CD4-positive, CD25-positive, alpha-beta regulatory T cell (primary cell): Measurements from ENCODE around the gene DNAJC5G. TPM values are rescaled to one million over a fixed set of nuclear protein-coding genes. Genes with fewer than 3 reads are reported as not detected.

Experiments used
- ATAC-seq, 2 donors: fragments of 150-1000 bp; cut with Tn5 transposase; one replicate each; pipeline ENCODE4 v1.10.0; 2021; ENCODE audit warnings: low read depth in 2 of 2, moderate number of reproducible peaks in 2 of 2, moderate library complexity in 1 of 2
- DNase-seq, 3 donors: peaks; one replicate each; pipeline versions ENCODE4 v3.0.0 to v3.0.0-alpha.2; 2012 to 2022; ENCODE audit warnings: mixed read lengths in 1 of 3
- H3K27ac ChIP-seq: one replicate; pipeline ENCODE4 v1.7.0; 2013; ENCODE audit warnings: mild to moderate bottlenecking, low read length; ENCODE audit not compliant: insufficient read depth, poor library complexity, severe bottlenecking
- H3K27me3 ChIP-seq: one replicate; pipeline ENCODE4 v1.7.0; 2013; ENCODE audit warnings: low read length; ENCODE audit not compliant: control insufficient read depth, insufficient read depth
- H3K36me3 ChIP-seq: one replicate; pipeline ENCODE4 v1.7.0; 2013; ENCODE audit warnings: mild to moderate bottlenecking, low read length, moderate library complexity; ENCODE audit not compliant: control insufficient read depth, insufficient read depth
- H3K4me1 ChIP-seq: 2 replicates; pipeline ENCODE4 v1.7.0; 2013; ENCODE audit warnings: mild to moderate bottlenecking, low read length; ENCODE audit not compliant: insufficient read depth, control insufficient read depth, poor library complexity, severe bottlenecking
- H3K4me3 ChIP-seq: one replicate; pipeline ENCODE4 v1.7.0; 2013; ENCODE audit warnings: low read depth, mild to moderate bottlenecking, low read length, moderate library complexity
- H3K9me3 ChIP-seq, 2 experiments: 1 replicate in 1 of 2; 2 replicates in 1 of 2; pipeline ENCODE4 v1.7.0; 2013; ENCODE audit warnings: low read length in 2 of 2, mild to moderate bottlenecking in 1 of 2, moderate library complexity in 1 of 2; ENCODE audit not compliant: control insufficient read depth in 2 of 2
- H3K27ac Mint-ChIP-seq, 3 donors: one replicate each; pipeline ENCODE4 v1.8.0; 2020 to 2022; ENCODE audit warnings: mild to moderate bottlenecking in 3 of 3, mixed read lengths in 3 of 3, moderate library complexity in 2 of 3
- H3K27me3 Mint-ChIP-seq: one replicate; pipeline ENCODE4 v1.8.0; 2022; ENCODE audit warnings: mild to moderate bottlenecking, mixed read lengths
- H3K36me3 Mint-ChIP-seq: one replicate; pipeline ENCODE4 v1.8.0; 2020; ENCODE audit warnings: mixed read lengths
- H3K4me1 Mint-ChIP-seq, 4 donors: one replicate each; pipeline ENCODE4 v1.8.0; 2020 to 2022; ENCODE audit warnings: mixed read lengths in 4 of 4, mild to moderate bottlenecking in 1 of 4
- H3K4me3 Mint-ChIP-seq, 4 donors: one replicate each; pipeline ENCODE4 v1.8.0; 2020 to 2022; ENCODE audit warnings: mild to moderate bottlenecking in 4 of 4, mixed read lengths in 4 of 4, moderate library complexity in 3 of 4
- H3K9me3 Mint-ChIP-seq, 7 donors: one replicate each; pipeline ENCODE4 v1.8.0; 2020 to 2022; ENCODE audit warnings: mixed read lengths in 7 of 7, mild to moderate bottlenecking in 3 of 7, moderate library complexity in 2 of 7
- polyA plus RNA-seq, 4 donors: library from polyadenylated mRNA; unstranded; fragments of 300-500 nt; fragmentation: Illumina TruSeq; gene quantifications; one replicate each; pipeline ENCODE4 v1.2.3, GENCODE V29; 2021
- total RNA-seq: library from RNA; stranded (reverse); gene quantifications from one replicate; pipeline ENCODE4 v1.2.3, GENCODE V29; 2022

Gene DNAJC5G
- total RNA-seq (not detected), polyA plus RNA-seq (not detected)

DNA sequence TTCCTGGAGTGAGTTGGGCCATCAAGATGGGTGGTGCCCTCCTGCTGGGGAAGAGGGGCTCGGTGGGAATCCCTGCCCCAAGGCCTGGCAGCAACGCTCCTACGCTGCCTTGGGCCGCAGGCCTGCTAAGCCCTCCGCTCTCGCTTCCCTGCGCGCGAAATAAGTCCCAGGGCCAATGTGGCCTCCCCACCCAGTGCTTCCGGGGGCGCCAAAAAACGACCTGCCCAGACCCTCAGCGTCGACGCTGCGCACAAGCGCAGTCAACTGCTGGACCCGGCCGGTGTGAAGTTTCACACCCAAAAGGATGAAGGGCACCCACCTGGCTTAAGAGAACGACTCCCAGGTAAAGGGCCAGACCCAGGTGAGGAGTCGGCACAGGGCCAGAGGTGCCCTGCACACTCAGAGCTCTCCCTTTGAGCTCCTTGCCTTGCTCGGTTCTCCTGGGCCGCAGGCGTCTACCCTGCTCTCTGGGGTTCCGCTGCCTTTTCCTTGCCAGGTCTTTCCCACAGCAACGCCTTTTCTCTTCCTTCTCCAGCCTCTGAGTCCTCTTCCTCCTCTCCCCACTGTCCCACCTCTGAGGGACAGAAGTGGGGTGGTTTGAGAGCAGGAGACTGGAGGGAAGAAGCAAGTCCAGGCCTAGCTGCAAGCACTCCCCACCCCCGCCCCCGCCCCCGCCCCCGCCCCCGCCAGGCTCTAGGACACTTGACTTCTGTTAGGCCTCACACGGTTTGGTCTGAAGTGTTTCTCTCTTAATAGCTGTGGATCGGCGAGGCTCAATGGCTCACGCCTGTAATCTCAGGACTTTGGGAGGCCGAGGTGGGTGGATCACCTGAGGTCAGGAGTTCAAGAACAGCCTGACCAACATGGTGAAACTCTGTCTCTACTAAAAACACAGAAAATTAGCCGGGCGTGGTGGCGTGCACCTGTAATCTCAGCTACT lies at the start of gene DNAJC5G:
TSS of gene DNAJC5G (plus strand) at position 223 of the 940 bp plus-strand sequence. CDS start 1,296 bp downstream, outside the sequence.
- Histone ChIP-seq H3K36me3 (no peaks in the 10 kb centered on the region), H3K27ac (no peak within 1 kb of the TSS), H3K9me3 (no peaks in the 10 kb centered on the region), H3K4me1 (no peaks in the 10 kb centered on the region), H3K27me3 (peaks cover 2% of the 10 kb centered on the region), H3K4me3 (no peak within 1 kb of the TSS)
- H3K27ac Mint-ChIP-seq: no peak within 1 kb of the TSS
- H3K27me3 Mint-ChIP-seq: peaks cover 38% of the 10 kb centered on the region
- DNase-seq: no peak
- peaks cover 2 to 5% (median 4%) of the 10 kb centered on the region in 4 donors for H3K4me1 Mint-ChIP-seq
- H3K4me3 Mint-ChIP-seq: no peak within 1 kb of the TSS
- ATAC-seq: no peak
- H3K9me3 Mint-ChIP-seq: no peaks in the 10 kb centered on the region
- no peaks in the 10 kb centered on the region for H3K36me3 Mint-ChIP-seq

- ATAC-seq (no peak), DNase-seq (no peak)
- Histone ChIP-seq H3K27me3 (no peaks in the 10 kb centered on the region), H3K27ac (no peak overlapping the region), H3K9me3 (no peaks in the 10 kb centered on the region), H3K4me3 (no peak overlapping the region), H3K4me1 (no peaks in the 10 kb centered on the region), H3K36me3 (peaks cover 66% of the 10 kb centered on the region)
- H3K4me3 Mint-ChIP-seq: no peak overlapping the region
- H3K36me3 Mint-ChIP-seq: peaks cover 53% of the 10 kb centered on the region
- no peak overlapping the region for H3K27ac Mint-ChIP-seq
- peaks cover 0 to 5% (median 2%) of the 10 kb centered on the region in 4 donors for H3K4me1 Mint-ChIP-seq
- no peaks in the 10 kb centered on the region for H3K9me3 Mint-ChIP-seq
- no peaks in the 10 kb centered on the region for H3K27me3 Mint-ChIP-seq
Observed at GRCh38 chr2:27225526-27225925, 49.7 kb upstream of the DNAJC5G start.

DNA sequence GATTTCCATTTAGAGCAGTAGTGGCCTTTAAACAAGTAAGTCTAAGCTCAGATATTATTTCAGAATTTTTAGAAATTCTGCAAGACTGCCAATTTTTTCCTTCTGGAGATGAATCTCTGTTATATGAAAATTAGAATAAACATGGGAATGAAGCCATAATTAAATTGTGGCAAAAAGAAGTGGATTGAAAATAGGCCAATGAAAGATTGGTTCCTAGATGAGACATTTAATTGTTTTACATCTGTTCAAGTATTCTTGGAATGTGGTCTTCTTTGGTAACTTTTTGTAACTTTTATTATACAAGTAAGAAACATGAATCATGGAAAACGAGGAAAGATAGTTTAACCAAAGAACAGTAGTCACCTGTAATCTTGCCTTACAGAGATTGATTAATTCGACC lies 47.7 kb upstream of the DNAJC5G start:
- H3K4me1 ChIP-seq: no peaks in the 10 kb centered on the region
- Mint-ChIP-seq H3K9me3 (no peaks in the 10 kb centered on the region), H3K4me1 (peaks cover 0 to 2% (median 0%) of the 10 kb centered on the region in 4 donors), H3K27me3 (no peaks in the 10 kb centered on the region), H3K36me3 (peaks cover 53% of the 10 kb centered on the region), H3K4me3 (no peak overlapping the region), H3K27ac (no peak overlapping the region)
- no peak overlapping the region for H3K4me3 ChIP-seq
- H3K27me3 ChIP-seq: no peaks in the 10 kb centered on the region
- peaks cover 72% of the 10 kb centered on the region for H3K36me3 ChIP-seq
- no peak overlapping the region for H3K27ac ChIP-seq
- ATAC-seq (no peak), DNase-seq (no peak)
- no peaks in the 10 kb centered on the region for H3K9me3 ChIP-seq

- Mint-ChIP-seq H3K9me3 (no peaks in the 10 kb centered on the region), H3K27ac (no peak overlapping the region), H3K27me3 (no peaks in the 10 kb centered on the region), H3K36me3 (peaks cover 58% of the 10 kb centered on the region), H3K4me1 (no peaks in the 10 kb centered on the region), H3K4me3 (no peak overlapping the region)
- Histone ChIP-seq H3K9me3 (no peaks in the 10 kb centered on the region), H3K4me3 (no peak overlapping the region), H3K36me3 (peaks cover 79% of the 10 kb centered on the region), H3K27me3 (no peaks in the 10 kb centered on the region), H3K4me1 (no peaks in the 10 kb centered on the region), H3K27ac (no peak overlapping the region)
- DNase-seq: no peak
- no peak for ATAC-seq
Observed at GRCh38 chr2:27231921-27232320, 43.3 kb upstream of the DNAJC5G start.

DNA sequence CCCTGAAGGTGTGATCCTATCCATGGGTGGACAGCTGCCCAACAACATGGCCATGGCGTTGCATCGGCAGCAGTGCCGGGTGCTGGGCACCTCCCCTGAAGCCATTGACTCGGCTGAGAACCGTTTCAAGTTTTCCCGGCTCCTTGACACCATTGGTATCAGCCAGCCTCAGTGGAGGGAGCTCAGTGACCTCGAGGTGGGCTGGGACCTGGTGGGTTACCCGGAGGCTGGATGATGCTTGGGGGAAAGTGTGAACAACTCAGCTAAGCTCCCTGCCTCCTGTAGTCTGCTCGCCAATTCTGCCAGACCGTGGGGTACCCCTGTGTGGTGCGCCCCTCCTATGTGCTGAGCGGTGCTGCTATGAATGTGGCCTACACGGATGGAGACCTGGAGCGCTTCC lies 41.9 kb upstream of the DNAJC5G start:
- DNase-seq: no peak
- Histone ChIP-seq H3K4me3 (no peak overlapping the region), H3K9me3 (no peaks in the 10 kb centered on the region), H3K27me3 (no peaks in the 10 kb centered on the region), H3K27ac (no peak overlapping the region), H3K36me3 (peaks cover 79% of the 10 kb centered on the region), H3K4me1 (no peaks in the 10 kb centered on the region)
- H3K4me1 Mint-ChIP-seq: no peaks in the 10 kb centered on the region
- H3K27me3 Mint-ChIP-seq: no peaks in the 10 kb centered on the region
- H3K4me3 Mint-ChIP-seq: no peak overlapping the region
- peak in 1 of 2 donors; percentile 12 for ATAC-seq
- H3K36me3 Mint-ChIP-seq: peaks cover 56% of the 10 kb centered on the region
- no peaks in the 10 kb centered on the region for H3K9me3 Mint-ChIP-seq
- H3K27ac Mint-ChIP-seq: no peak overlapping the region

DNA sequence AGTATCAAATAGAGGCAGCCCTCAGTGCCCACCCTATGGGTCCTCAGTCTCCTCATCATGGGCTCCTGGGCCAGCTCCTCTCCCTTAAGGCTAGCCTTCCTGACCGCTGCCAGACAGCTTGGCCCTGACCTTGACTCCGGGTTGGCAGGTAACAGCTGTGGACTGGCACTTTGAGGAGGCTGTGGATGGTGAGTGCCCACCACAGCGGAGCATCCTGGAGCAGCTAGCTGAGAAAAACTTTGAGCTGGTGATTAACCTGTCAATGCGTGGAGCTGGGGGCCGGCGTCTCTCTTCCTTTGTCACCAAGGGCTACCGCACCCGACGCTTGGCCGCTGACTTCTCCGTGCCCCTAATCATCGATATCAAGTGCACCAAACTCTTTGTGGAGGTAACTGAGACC lies 39.1 kb upstream of the DNAJC5G start:
- no peak for DNase-seq
- H3K36me3 ChIP-seq: peaks cover 95% of the 10 kb centered on the region
- H3K36me3 Mint-ChIP-seq: peaks cover 70% of the 10 kb centered on the region
- H3K4me3 ChIP-seq: no peak overlapping the region
- no peaks in the 10 kb centered on the region for H3K27me3 ChIP-seq
- no peaks in the 10 kb centered on the region for H3K4me1 ChIP-seq
- no peak for ATAC-seq
- H3K27ac ChIP-seq: no peak overlapping the region
- no peaks in the 10 kb centered on the region for H3K27me3 Mint-ChIP-seq
- H3K9me3 ChIP-seq: no peaks in the 10 kb centered on the region
- no peaks in the 10 kb centered on the region for H3K9me3 Mint-ChIP-seq
- H3K27ac Mint-ChIP-seq: no peak overlapping the region
- H3K4me1 Mint-ChIP-seq: no peaks in the 10 kb centered on the region
- H3K4me3 Mint-ChIP-seq: no peak overlapping the region

DNA sequence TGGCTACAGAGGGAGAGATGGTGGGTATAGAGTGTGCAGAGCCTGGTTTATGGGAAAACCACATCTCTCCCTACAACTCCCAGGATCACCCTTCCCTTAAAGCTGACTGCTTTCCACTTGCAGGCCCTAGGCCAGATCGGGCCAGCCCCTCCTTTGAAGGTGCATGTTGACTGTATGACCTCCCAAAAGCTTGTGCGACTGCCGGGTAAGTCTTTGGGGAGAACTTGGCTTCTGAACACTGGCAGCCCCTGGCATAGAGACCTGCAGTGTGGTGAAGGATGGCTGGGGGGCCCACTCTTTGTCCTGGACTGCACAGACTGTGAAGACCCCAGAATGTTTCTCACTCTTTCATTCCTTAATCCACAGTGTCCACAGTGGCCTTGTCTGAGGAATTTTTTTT lies 38.6 kb upstream of the DNAJC5G start:
- no peaks in the 10 kb centered on the region for H3K27me3 ChIP-seq
- H3K4me3 ChIP-seq: no peak overlapping the region
- DNase-seq (no peak), ATAC-seq (no peak)
- H3K9me3 Mint-ChIP-seq: no peaks in the 10 kb centered on the region
- H3K4me3 Mint-ChIP-seq: no peak overlapping the region
- no peaks in the 10 kb centered on the region for H3K4me1 ChIP-seq
- H3K27me3 Mint-ChIP-seq: no peaks in the 10 kb centered on the region
- H3K9me3 ChIP-seq: no peaks in the 10 kb centered on the region
- peaks cover 66% of the 10 kb centered on the region for H3K36me3 Mint-ChIP-seq
- H3K27ac ChIP-seq: no peak overlapping the region
- H3K27ac Mint-ChIP-seq: no peak overlapping the region
- H3K4me1 Mint-ChIP-seq: no peaks in the 10 kb centered on the region
- H3K36me3 ChIP-seq: peaks cover 93% of the 10 kb centered on the region
